ENCODE measurements around the gene TRMT10A.

- TF ChIP-seq, protein P1, sequence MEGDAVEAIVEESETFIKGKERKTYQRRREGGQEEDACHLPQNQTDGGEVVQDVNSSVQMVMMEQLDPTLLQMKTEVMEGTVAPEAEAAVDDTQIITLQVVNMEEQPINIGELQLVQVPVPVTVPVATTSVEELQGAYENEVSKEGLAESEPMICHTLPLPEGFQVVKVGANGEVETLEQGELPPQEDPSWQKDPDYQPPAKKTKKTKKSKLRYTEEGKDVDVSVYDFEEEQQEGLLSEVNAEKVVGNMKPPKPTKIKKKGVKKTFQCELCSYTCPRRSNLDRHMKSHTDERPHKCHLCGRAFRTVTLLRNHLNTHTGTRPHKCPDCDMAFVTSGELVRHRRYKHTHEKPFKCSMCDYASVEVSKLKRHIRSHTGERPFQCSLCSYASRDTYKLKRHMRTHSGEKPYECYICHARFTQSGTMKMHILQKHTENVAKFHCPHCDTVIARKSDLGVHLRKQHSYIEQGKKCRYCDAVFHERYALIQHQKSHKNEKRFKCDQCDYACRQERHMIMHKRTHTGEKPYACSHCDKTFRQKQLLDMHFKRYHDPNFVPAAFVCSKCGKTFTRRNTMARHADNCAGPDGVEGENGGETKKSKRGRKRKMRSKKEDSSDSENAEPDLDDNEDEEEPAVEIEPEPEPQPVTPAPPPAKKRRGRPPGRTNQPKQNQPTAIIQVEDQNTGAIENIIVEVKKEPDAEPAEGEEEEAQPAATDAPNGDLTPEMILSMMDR (IDR thresholded peaks at IDR 0.05), result no peak
- TF ChIP-seq POLR2A (IDR thresholded peaks at IDR 0.05) (no peak), EP300 (IDR thresholded peaks at IDR 0.05) (no peak)
Observed at GRCh38 chr4:99587309-99587708, 23.5 kb upstream of the TRMT10A start.
